ENCODE results near the gene EIF3D.

The EIF3D gene

GRCh38 chr22:36562261-36562835 is 33.4 kb upstream of the EIF3D start:
- Histone ChIP-seq H3K9me2 (replicated peaks; ENCODE audit: control insufficient read depth, low read length) (no peaks in the 10 kb centered on the region), H3K36me3 (ENCODE audit: control insufficient read depth, low read length) (no peaks in the 10 kb centered on the region), H3K4me3 (ENCODE audit: low read length) (no peak overlapping the region), H3K79me2 (ENCODE audit: control insufficient read depth, low read length) (no peaks in the 10 kb centered on the region), H4K20me1 (ENCODE audit: control insufficient read depth, insufficient read depth, low read depth, low read length) (no peaks in the 10 kb centered on the region), H3K27ac (ENCODE audit: low read depth, low read length) (no peak overlapping the region), H3F3A (ENCODE audit: control insufficient read depth, insufficient read depth) (no peaks in the 10 kb centered on the region), H3K4me2 (ENCODE audit: low read length) (no peak overlapping the region), H3K27me3 (ENCODE audit: control insufficient read depth, low read length) (peaks cover 27% of the 10 kb centered on the region), H3K4me1 (ENCODE audit: control insufficient read depth, low read length) (no peaks in the 10 kb centered on the region), H3K9me3 (ENCODE audit: control insufficient read depth, insufficient read depth, low read length) (no peaks in the 10 kb centered on the region)
- TF ChIP-seq CTCF (IDR thresholded peaks at IDR 0.05; ENCODE audit: low read depth, low read length, poor library complexity, severe bottlenecking) (no peak), EZH2phosphoT487 (IDR thresholded peaks at IDR 0.05; ENCODE audit: borderline replicate concordance, low read length) (no peak)

- Histone ChIP-seq H3K9me3 (ENCODE audit: control insufficient read depth, insufficient read depth, low read length) (no peaks in the 10 kb centered on the region), H3K4me2 (ENCODE audit: low read length) (no peak overlapping the region), H4K20me1 (ENCODE audit: control insufficient read depth, insufficient read depth, low read depth, low read length) (no peaks in the 10 kb centered on the region), H3K4me3 (ENCODE audit: low read length) (no peak overlapping the region), H3K27me3 (ENCODE audit: control insufficient read depth, low read length) (peaks cover 29% of the 10 kb centered on the region), H3F3A (ENCODE audit: control insufficient read depth, insufficient read depth) (no peaks in the 10 kb centered on the region), H3K9me2 (replicated peaks; ENCODE audit: control insufficient read depth, low read length) (no peaks in the 10 kb centered on the region), H3K36me3 (ENCODE audit: control insufficient read depth, low read length) (no peaks in the 10 kb centered on the region), H3K27ac (ENCODE audit: low read depth, low read length) (no peak overlapping the region), H3K4me1 (ENCODE audit: control insufficient read depth, low read length) (no peaks in the 10 kb centered on the region), H3K79me2 (ENCODE audit: control insufficient read depth, low read length) (no peaks in the 10 kb centered on the region)
- no peak for TF ChIP-seq EZH2phosphoT487 (IDR thresholded peaks at IDR 0.05; ENCODE audit: borderline replicate concordance, low read length)
- TF ChIP-seq CTCF (IDR thresholded peaks at IDR 0.05; ENCODE audit: low read depth, low read length, poor library complexity, severe bottlenecking): no peak
Measured at GRCh38 chr22:36561291-36561811, 32.4 kb upstream of the EIF3D start.

GRCh38 chr22:36560001-36560400 is 31.0 kb upstream of the EIF3D start:
- Histone ChIP-seq H3K9me3 (ENCODE audit: control insufficient read depth, insufficient read depth, low read length) (no peaks in the 10 kb centered on the region), H3K79me2 (ENCODE audit: control insufficient read depth, low read length) (no peaks in the 10 kb centered on the region), H4K20me1 (ENCODE audit: control insufficient read depth, insufficient read depth, low read depth, low read length) (no peaks in the 10 kb centered on the region), H3K36me3 (ENCODE audit: control insufficient read depth, low read length) (no peaks in the 10 kb centered on the region), H3K9me2 (replicated peaks; ENCODE audit: control insufficient read depth, low read length) (no peaks in the 10 kb centered on the region), H3F3A (ENCODE audit: control insufficient read depth, insufficient read depth) (no peaks in the 10 kb centered on the region), H3K4me1 (ENCODE audit: control insufficient read depth, low read length) (no peaks in the 10 kb centered on the region), H3K4me2 (ENCODE audit: low read length) (no peak overlapping the region), H3K4me3 (ENCODE audit: low read length) (no peak overlapping the region), H3K27ac (ENCODE audit: low read depth, low read length) (no peak overlapping the region), H3K27me3 (ENCODE audit: control insufficient read depth, low read length) (peaks cover 30% of the 10 kb centered on the region)
- TF ChIP-seq CTCF (IDR thresholded peaks at IDR 0.05; ENCODE audit: low read depth, low read length, poor library complexity, severe bottlenecking): no peak
- no peak for TF ChIP-seq EZH2phosphoT487 (IDR thresholded peaks at IDR 0.05; ENCODE audit: borderline replicate concordance, low read length)
